GM21786 (cell line): ENCODE measurements around the gene NOD2.
A peak's percentile ranks its signal among the peaks of the same experiment; 100 is the strongest.

Experiments
- ATAC-seq: cut with Tn5 transposase; IDR thresholded peaks from one replicate; pipeline ENCODE4 v1.9.1; 2021; ENCODE audit not compliant: unreplicated experiment

Gene NOD2

GRCh38 chr16:50692999-50693781 is at the start of gene NOD2:
Gene NOD2, plus strand, starts transcription at chr16:50693606. Its CDS starts 5,890 bp downstream, at chr16:50699496.
- ATAC-seq: no peak

DNA sequence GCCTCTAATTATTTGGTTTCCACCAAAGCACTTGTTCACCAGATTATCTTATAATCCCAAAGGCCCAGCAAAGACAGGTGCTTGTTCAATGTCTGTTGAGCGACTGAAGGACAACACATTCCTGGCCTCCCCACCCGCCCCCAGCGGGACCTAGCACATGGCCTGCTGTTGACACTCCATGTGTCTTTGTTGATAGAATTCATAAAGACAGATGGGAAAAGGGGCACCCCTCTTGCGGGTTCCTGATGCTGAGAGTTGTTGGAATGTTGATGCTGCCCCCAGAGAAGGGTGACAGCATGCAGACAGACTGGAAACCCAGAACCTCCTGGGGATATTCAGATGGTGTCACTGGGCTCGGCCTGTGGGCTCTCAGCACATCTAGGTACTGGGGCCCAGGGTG is 49.2 kb upstream of the NOD2 start:
- ATAC-seq: no peak

- no peak for ATAC-seq
These were observed 48.7 kb upstream of the NOD2 start for GRCh38 chr16:50644729-50645128.

GRCh38 chr16:50645563-50646220 is 47.7 kb upstream of the NOD2 start:
- ATAC-seq: no peak

DNA sequence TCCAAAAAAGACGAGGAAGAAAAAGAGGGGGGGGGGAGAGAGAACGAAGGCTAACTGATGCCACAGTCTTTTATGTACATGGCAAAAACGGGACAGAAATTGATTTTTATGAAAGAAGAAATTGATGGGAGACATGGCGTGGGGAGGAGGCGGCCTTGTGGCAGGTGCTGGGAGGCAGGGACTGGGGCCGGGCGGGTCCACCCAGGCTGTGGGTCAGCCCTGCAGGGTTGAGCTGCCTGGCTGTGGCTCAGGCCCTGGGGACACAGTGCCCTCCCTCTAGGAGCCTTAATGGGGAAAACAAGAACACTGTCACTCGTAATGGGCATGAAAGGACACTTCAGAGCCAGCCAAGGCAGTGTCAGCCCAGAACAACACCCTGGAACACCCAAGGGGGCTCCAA is 47.1 kb upstream of the NOD2 start:
- ATAC-seq: no peak

DNA sequence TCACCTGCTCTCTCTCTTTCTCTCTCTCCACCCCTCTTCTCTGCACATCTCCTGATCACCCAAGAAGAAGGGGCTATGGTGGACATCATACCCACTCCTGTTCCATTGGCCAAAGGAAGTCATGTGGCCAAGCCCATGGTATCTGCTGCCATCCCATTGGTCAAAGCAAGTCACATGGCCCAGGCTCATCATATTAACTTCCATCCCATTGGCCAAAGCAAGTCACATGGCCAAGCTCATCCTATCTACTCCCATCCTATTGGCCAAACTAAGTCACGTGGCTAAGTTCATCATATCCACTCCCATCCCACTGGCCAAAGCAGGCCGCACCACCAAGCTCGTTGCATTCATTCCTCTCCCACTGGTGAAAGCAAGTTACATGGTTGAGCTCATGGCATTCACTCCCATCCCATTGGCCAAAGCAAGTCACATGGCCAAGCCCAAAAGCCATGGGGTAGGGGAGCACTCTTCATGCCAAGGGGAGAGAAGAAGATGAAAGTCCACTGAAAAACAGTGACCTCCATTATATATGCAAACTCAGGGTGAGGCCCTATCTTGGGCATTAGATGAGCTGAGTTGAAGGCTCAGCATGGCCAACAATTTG is 41.5 kb upstream of the NOD2 start:
- ATAC-seq: no peak

DNA sequence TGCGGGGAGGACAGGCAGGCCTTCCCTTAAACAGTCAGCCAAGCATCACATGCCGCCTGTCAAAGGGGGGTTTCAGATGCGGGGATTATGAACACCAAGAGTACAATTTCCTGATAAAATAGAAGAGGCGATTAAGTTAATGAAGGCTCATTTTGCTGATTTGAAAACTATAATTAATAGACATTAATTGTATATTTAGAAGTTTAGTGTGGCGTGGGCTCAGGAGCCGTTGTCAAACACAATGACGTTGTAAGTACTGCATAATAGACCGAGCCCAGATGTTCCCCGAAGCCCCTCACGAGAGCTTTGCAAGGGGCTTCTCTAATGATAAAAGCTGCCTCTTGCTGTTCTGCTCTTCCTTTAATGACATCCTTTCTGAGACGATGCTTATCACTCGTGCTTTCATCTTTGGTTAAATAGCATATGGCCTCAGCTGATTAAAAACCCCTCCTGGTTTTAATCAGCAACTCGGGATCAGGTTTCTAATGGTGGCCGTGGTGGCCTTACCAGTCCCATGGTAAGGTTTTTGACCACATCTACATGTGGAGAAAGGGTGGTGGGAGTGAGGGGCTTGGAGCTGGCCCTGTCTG is 40.5 kb upstream of the NOD2 start:
- no peak for ATAC-seq

GRCh38 chr16:50653633-50654519 is 39.5 kb upstream of the NOD2 start:
- no peak for ATAC-seq

GRCh38 chr16:50655558-50656055 is 37.8 kb upstream of the NOD2 start:
- no peak for ATAC-seq

GRCh38 chr16:50657241-50657640 is 36.2 kb upstream of the NOD2 start:
- ATAC-seq: no peak

- ATAC-seq: no peak
These were observed 33.6 kb upstream of the NOD2 start for GRCh38 chr16:50659806-50660205.

DNA sequence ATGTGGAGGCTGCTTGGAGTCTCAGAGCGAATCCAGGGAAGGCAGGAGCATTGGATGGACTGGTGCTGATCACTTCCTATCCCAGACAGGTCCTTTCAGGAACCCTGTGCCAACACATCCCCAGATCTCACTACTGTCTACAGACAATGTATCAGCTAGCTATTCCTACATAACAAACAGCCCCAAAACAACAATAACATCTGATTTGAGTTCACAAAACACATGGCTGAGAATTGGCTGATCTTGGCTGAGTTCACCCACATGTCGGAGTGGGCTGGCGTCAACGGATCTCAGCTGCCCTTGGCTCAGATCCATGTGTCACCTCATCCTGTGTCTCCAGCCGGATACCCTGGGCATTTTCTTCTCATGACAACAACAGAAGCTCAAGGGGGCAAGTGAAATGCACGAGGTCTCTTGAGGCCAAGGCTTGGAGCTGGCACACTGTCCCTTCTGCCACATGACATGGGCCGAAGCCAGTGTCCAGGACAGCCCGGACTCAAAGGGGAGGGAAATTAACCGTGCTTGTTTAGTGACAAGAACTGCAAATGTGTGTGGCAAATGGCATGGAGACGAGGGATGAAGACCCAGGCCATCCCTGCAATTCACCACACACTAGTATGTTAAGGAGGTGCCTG is 31.0 kb upstream of the NOD2 start:
- no peak for ATAC-seq

GRCh38 chr16:50664270-50664669 is 29.1 kb upstream of the NOD2 start:
- ATAC-seq: no peak

GRCh38 chr16:50665128-50665878 is 28.1 kb upstream of the NOD2 start:
- ATAC-seq: no peak

DNA sequence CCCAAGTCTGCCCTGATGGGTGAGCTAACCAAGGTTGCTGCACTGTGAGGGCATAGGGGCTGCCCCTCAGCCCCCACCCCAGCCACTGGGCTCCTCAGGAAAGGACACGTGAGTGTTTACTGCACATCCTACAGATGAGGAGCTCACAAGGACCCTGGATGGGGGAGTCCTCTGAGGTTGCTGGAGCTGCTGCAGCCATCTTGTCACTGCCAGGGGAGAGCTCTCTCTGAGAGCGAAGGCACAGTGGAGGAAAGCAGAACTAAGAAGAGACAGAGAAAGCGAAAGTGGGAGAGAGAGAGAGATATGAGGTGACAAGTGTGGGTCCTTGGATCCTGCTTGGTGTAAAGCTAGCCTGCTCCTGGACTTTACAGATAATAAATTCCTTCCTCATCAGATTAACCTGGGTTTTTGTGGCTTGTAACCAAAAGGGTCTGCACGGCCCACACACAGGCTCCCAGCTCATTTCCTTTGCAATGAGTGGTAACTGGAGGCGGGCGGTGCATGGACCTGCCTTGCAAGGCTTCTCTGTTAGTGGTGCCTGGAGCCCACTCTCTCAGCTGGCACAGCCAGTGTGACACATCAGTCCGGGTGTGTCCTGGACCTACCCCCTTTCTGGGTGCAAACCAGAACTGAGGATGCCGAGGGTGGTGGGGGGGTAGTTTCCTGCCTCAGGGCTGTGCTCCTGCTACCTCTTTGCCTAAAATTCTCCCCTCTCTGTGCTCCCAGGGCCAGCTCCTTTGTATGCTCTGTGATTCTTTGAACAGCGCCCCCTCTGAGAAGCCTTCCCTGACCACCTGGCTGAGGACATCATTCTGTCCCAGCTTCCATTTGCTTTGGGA is 26.5 kb upstream of the NOD2 start:
- ATAC-seq: peak; percentile 93

DNA sequence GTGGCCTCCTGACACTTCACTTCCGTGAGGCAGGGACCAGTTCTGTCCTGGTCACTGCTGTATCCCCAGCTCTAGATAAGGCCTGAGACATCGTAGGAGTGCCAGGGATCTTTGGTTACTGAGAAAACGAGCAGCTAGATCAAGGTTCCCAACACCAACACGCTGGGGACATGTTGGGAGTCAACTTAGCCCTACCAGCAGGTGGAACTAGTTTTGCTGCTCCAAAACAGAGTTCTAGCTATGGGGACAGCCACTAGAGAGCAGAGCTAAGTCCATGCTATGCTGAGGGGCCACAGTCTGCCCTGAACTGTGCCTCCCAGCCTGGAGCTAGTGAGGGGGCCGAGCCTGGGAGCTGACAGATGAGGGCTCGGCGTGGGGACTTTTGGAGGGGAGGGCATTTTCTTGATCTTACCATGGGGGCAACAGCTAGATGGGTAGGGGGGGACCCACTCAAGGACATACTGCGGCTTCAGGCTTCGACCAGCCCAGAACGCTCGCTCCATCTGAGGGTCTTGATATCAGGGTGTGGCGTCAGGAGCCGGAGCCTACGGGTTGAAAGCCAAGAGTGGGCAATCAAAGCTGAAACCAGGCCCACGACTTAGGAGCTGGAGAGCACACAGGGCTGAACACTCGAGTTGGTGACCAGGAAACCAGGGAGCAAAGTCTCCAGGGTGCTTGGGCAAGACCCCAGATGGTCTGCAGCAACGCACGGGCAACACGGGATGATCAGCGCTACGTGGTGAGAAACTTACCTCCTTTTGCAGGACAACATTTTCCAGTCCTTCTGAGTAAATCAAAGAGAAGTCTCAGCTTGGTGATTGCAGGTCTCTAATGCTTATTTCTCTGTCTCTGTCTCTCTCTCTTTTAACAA is 25.7 kb upstream of the NOD2 start:
- no peak for ATAC-seq

- no peak for ATAC-seq
These were observed 24.9 kb upstream of the NOD2 start for GRCh38 chr16:50668368-50669008.
